BJ (cell line): ENCODE data around the gene NIN. TPM values are rescaled to one million over a fixed set of nuclear protein-coding genes. Genes with fewer than 3 reads are reported as not detected.

Experiments used
- CTCF ChIA-PET: fragments of 350-600 bp; formaldehyde crosslinking; extraction: SDS; loops from one replicate; lab custom pipeline; 2021; ENCODE audit warnings: antibody characterized with exemption, inconsistent platforms; lab: Yijun Ruan, JAX
- POLR2A ChIA-PET: fragments of 300-600 bp; sonication (Branson Sonifier 250); formaldehyde crosslinking; extraction: SDS; loops from one replicate; lab custom pipeline; 2021; ENCODE audit warnings: antibody characterized with exemption; lab: Charles Lee
- DNase-seq: peaks from one replicate; pipeline ENCODE4 v3.0.0-alpha.2; 2011; ENCODE audit warnings: low read depth
- H3K27me3 ChIP-seq: 2 replicates; pipeline ENCODE4 v1.6.0; 2011; ENCODE audit warnings: low read length; ENCODE audit not compliant: control insufficient read depth, insufficient read depth
- H3K36me3 ChIP-seq: 2 replicates; pipeline ENCODE4 v1.5.1; 2011; ENCODE audit warnings: low read length; ENCODE audit not compliant: control insufficient read depth, insufficient read depth
- H3K4me3 ChIP-seq: 2 replicates; pipeline ENCODE4 v1.5.1; 2011; ENCODE audit warnings: low read depth, mild to moderate bottlenecking, control low read depth, low read length
- polyA plus RNA-seq: library from polyadenylated mRNA; depleted of rRNA; stranded (reverse); fragments of >200 nt; gene quantifications from 2 replicates; pipeline ENCODE4 v1.2.3, GENCODE V29; 2011
- TF ChIP-seq, protein P1 (sequence below): IDR thresholded peaks from 2 replicates; pipeline ENCODE4 v1.5.1; 2011; ENCODE audit warnings: low read depth, mild to moderate bottlenecking, control low read depth, inconsistent platforms, low read length, moderate library complexity; ENCODE audit not compliant: insufficient read depth

Gene NIN
- polyA plus RNA-seq, 1 experiment = 11.4 TPM

DNA sequence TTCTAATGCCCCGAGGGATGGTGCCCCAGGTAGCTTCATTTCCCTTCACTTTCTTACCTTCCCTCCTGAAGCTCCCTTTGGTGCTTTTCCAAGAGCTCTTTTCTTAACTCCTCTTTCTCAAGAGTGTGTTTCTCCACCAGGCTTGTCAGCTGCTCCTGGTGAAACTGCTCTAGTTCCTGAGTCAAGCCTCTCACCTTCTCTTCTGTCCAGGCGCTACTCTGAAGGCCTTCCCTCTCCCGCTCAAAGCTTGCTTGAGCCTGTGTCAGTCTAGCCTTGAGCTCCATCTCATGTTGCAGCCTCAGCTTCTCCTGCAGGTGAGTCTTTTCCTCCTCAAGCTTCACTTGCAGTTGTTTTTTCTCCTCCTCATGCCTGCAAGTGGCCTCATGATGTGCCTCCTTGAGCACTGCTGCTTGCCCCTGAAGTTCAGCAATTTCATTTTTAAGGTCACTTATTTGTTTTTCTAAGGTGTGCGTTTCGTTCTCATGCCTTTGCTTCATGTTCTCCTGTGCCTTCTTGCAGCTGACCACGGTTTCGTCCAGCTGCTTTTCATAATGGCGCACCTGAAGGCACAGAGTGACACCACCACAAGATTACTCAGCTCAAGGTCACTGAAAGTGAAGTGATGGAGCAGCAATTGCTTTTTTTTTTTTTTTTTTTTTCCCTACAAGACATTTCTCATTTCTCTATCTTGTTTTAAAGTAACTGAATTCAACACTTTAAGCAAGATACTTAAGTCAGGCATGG lies 71.0 kb downstream of the NIN start:
- no peak for DNase-seq
- no peaks in the 10 kb centered on the region for H3K27me3 ChIP-seq
- no peak overlapping the region for H3K4me3 ChIP-seq
- peaks cover 9% of the 10 kb centered on the region for H3K36me3 ChIP-seq
- ChIA-PET POLR2A (interaction anchor here (0.6 kb wide), 1 partner anchor 26 kb away, joined by 3 read pairs; no protein-coding TSS in a partner anchor), CTCF (interaction anchor here (0.6 to 1.5 kb wide), 4 partner anchors 18 to 216 kb away, joined by 3 to 4 read pairs (median 3); no protein-coding TSS in a partner anchor)
- TF ChIP-seq, protein P1, sequence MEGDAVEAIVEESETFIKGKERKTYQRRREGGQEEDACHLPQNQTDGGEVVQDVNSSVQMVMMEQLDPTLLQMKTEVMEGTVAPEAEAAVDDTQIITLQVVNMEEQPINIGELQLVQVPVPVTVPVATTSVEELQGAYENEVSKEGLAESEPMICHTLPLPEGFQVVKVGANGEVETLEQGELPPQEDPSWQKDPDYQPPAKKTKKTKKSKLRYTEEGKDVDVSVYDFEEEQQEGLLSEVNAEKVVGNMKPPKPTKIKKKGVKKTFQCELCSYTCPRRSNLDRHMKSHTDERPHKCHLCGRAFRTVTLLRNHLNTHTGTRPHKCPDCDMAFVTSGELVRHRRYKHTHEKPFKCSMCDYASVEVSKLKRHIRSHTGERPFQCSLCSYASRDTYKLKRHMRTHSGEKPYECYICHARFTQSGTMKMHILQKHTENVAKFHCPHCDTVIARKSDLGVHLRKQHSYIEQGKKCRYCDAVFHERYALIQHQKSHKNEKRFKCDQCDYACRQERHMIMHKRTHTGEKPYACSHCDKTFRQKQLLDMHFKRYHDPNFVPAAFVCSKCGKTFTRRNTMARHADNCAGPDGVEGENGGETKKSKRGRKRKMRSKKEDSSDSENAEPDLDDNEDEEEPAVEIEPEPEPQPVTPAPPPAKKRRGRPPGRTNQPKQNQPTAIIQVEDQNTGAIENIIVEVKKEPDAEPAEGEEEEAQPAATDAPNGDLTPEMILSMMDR = no peak

DNA sequence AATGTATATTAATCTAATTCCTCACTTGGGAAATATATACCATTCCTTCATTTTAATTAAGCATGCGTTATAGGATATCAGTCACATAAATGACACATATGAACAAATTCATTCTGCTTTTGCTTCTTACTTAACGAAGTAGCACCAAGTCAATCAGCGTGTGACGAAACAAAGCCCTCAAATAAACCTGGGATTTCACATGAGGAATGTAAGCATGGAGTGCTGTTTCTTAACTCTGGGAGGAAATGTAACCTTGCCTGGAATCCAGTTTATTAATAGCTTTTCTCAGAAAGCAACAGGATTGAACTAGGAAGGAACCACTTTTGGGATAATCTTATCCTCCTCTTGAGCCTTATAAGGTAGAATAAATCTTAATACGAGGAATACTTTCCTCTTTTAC lies 72.0 kb downstream of the NIN start:
- peaks cover 9% of the 10 kb centered on the region for H3K36me3 ChIP-seq
- POLR2A ChIA-PET = interaction anchor here (0.6 kb wide), 1 partner anchor 25 kb away, joined by 3 read pairs; no protein-coding TSS in a partner anchor
- H3K27me3 ChIP-seq = no peaks in the 10 kb centered on the region
- CTCF ChIA-PET = interaction anchor here (1.4 to 1.5 kb wide), 2 partner anchors 19 to 215 kb away, joined by 3 to 4 read pairs; no protein-coding TSS in a partner anchor
- no peak for DNase-seq
- TF ChIP-seq, protein P1 = no peak
- H3K4me3 ChIP-seq = no peak overlapping the region

DNA sequence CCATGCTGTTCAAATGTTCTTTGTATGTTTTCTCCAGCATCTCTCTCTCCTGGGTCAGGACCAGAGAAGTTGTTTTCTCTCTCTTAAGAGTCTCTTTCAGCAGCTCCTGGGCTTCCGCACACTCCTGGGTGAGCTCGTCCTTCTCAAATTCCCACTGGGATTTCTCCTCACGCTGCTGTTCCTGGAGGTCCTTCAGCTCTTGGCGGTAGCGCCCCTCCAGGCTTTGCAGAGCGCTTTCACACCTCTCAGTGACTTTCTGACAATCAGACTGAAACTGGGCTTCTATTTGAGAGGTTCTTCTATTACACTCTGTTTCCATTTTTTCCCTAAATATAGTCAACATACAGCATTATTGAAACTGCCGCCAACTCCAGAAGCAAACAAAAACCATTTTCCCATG lies 72.7 kb downstream of the NIN start:
- peaks cover 9% of the 10 kb centered on the region for H3K36me3 ChIP-seq
- DNase-seq = no peak
- no peaks in the 10 kb centered on the region for H3K27me3 ChIP-seq
- ChIA-PET POLR2A (no interaction called here), CTCF (interaction anchor here (1.0 to 1.5 kb wide), 3 partner anchors 10 to 139 kb away, joined by 3 to 5 read pairs (median 4); no protein-coding TSS in a partner anchor)
- TF ChIP-seq, protein P1 = no peak
- H3K4me3 ChIP-seq = no peak overlapping the region

DNA sequence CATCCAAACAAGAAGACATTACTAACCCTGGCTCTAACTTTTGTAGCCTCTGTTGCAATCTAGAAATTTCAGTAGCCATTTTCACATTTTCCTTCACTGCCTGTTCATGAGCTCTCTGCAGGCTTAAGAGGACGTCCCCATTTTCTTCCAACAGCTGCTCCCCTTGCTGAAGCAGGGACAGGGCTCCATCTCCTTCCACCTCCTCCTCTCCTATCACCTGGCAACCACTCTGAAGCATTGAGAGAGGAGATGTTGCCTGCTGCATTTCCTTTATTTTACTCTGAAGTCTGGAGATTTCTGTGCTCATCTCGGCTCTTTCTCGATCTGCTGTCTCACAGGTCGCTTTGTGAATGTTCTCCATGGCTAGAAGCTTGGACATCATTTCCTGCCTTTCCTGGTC lies 73.3 kb downstream of the NIN start:
- no peak for DNase-seq
- H3K27me3 ChIP-seq = no peaks in the 10 kb centered on the region
- H3K4me3 ChIP-seq = no peak overlapping the region
- peaks cover 9% of the 10 kb centered on the region for H3K36me3 ChIP-seq
- ChIA-PET POLR2A (no interaction called here), CTCF (interaction anchor here (0.9 to 1.5 kb wide), 3 partner anchors 9 to 138 kb away, joined by 3 to 5 read pairs (median 3); no protein-coding TSS in a partner anchor)
- TF ChIP-seq, protein P1 = no peak

DNA sequence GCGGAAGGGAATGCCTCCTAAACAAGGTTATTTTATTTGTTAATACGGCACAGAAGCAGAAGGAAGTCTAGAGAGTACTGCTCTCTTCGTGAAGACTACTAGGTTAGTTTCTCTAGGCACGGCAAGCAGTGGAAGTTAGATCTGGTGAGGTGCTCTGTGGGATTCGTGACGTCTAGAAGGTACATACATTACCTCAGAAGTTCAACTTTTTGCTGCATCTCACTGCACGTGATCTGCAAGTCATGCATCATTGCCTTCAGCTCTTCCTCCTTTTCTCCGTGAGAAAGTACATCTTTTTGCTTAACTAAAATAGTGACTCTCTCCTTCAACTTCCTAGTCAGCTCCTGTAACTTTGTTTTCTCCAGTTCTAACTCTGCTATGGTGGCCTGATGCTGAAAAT lies 74.7 kb downstream of the NIN start:
- CTCF ChIA-PET = interaction anchor here (1.1 kb wide), 1 partner anchor 17 kb away, joined by 3 read pairs; no protein-coding TSS in a partner anchor
- no peaks in the 10 kb centered on the region for H3K27me3 ChIP-seq
- DNase-seq = no peak
- TF ChIP-seq, protein P1 = no peak
- peaks cover 9% of the 10 kb centered on the region for H3K36me3 ChIP-seq
- POLR2A ChIA-PET = no interaction called here
- no peak overlapping the region for H3K4me3 ChIP-seq
